ENCODE results near the gene TIE1.

DNA sequence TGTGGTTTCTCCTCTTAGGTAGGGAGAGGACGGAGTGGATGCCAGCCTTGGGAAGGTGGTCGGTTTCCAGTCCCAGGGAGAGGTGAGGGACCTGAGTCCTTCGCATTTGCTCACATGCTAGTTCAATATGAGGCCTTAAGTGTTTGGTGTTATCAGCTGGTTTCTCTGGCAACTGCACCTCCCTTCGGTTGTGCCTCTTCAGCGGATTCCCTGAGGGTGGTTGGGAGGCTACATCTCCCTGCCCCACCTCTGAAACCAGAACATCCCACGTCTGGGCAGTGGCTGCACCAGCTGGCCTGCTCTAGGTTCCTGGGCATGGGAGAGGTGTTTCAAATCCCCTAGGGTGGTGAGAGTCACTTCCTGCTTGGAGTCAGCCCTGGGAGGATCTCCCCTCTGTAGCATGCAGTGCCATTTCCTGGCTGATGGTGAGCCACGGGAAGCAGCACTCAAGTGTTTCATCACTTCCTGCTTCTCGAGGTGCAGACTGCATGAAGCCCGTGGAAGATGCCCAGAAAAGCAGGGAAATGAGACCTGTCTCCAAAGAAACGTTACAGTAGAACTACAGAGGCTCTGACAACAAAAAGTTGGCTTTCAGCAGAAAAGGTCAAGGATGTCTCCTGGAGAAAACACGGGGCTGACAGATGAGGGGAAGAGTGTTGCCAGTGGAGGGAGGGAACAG, 26.5 kb upstream of the TIE1 start:
- TF ChIP-seq CTCF (IDR thresholded peaks at IDR 0.05) (no peak), POLR2A (IDR thresholded peaks at IDR 0.05) (no peak), EP300 (IDR thresholded peaks at IDR 0.05) (no peak)
